ENCODE measurements around the gene MRPS11. TPM values are rescaled to one million over a fixed set of nuclear protein-coding genes. Genes with fewer than 3 reads are reported as not detected.
"Not testable (repeated sequence)": the region's sequence is repeated elsewhere in the genome, so short reads cannot be mapped to it uniquely, and the experiment has no call there.

The MRPS11 gene
- total RNA-seq, 1 donor from 2014 or later: 73.3 TPM

GRCh38 chr15:88453651-88454050 lies 13.9 kb upstream of the MRPS11 start:
- intact Hi-C loops (cut with micrococcal nuclease): no loop called here
- DNase-seq: no peak
- ATAC-seq: peak; percentile 36

GRCh38 chr15:88454236-88454635 lies 13.3 kb upstream of the MRPS11 start:
- ATAC-seq: no peak
- no peak for DNase-seq
- intact Hi-C loops (cut with micrococcal nuclease): no loop called here

GRCh38 chr15:88454867-88455810 lies 12.4 kb upstream of the MRPS11 start:
- intact Hi-C loops (cut with micrococcal nuclease): no loop called here
- ATAC-seq (peak; percentile 82), DNase-seq (peak; percentile 54)

- no peak for ATAC-seq
Observed at GRCh38 chr15:88456733-88457132, 10.8 kb upstream of the MRPS11 start.

GRCh38 chr15:88463870-88464532 lies 3.5 kb upstream of the MRPS11 start:
- intact Hi-C loops (cut with micrococcal nuclease): no loop called here
- peak; percentile 66 for ATAC-seq
- no peak for DNase-seq

More at GRCh38 chr15:88456733-88457132, 10.8 kb upstream of the MRPS11 start:
- DNase-seq: no peak
- intact Hi-C loops (cut with micrococcal nuclease): no loop called here

GRCh38 chr15:88465633-88466224 lies 1.8 kb upstream of the MRPS11 start:
- ATAC-seq: no peak
- no peak for DNase-seq
- intact Hi-C loops (cut with micrococcal nuclease): no loop called here

GRCh38 chr15:88467935-88468528 lies 524 bp downstream of the MRPS11 start:
- intact Hi-C loops (cut with micrococcal nuclease): no loop called here

GRCh38 chr15:88468721-88469120 lies 1.2 kb downstream of the MRPS11 start:
- intact Hi-C loops (cut with micrococcal nuclease); ATAC-seq; DNase-seq: not testable (repeated sequence)

More at GRCh38 chr15:88467935-88468528, 524 bp downstream of the MRPS11 start:
- no peak for ATAC-seq
- DNase-seq: no peak

GRCh38 chr15:88469321-88469720 lies 1.8 kb downstream of the MRPS11 start:
- intact Hi-C loops (cut with micrococcal nuclease): no loop called here
- DNase-seq (no peak), ATAC-seq (no peak)

- DNase-seq: no peak
- no peak for ATAC-seq
- intact Hi-C loops (cut with micrococcal nuclease): no loop called here
Observed at GRCh38 chr15:88470625-88471372, 3.3 kb downstream of the MRPS11 start.

GRCh38 chr15:88472225-88472624 lies 4.7 kb downstream of the MRPS11 start:
- no peak for DNase-seq
- no peak for ATAC-seq
- intact Hi-C loops (cut with micrococcal nuclease): no loop called here

- ATAC-seq; intact Hi-C loops (cut with micrococcal nuclease); DNase-seq: not testable (repeated sequence)
Observed at GRCh38 chr15:88473661-88474293, 6.3 kb downstream of the MRPS11 start.

GRCh38 chr15:88476635-88477060 lies 9.1 kb downstream of the MRPS11 start:
- intact Hi-C loops (cut with micrococcal nuclease): loop anchor here (2.0 kb wide), 1 partner anchor 138 kb away; no protein-coding TSS in a partner anchor
- ATAC-seq: peak; percentile 88
- DNase-seq: peak; percentile 53

GRCh38 chr15:88477126-88477525 lies 9.6 kb downstream of the MRPS11 start:
- intact Hi-C loops (cut with micrococcal nuclease): loop anchor here (2.0 kb wide), 1 partner anchor 138 kb away; no protein-coding TSS in a partner anchor
- ATAC-seq: no peak
- DNase-seq: no peak

- ATAC-seq: no peak
- DNase-seq: no peak
- intact Hi-C loops (cut with micrococcal nuclease): loop anchor here (2.0 kb wide), 1 partner anchor 137 kb away; no protein-coding TSS in a partner anchor
Observed at GRCh38 chr15:88477904-88478303, 10.4 kb downstream of the MRPS11 start.

GRCh38 chr15:88479169-88479568 lies 11.7 kb downstream of the MRPS11 start:
- ATAC-seq (no peak), DNase-seq (no peak)
- intact Hi-C loops (cut with micrococcal nuclease): no loop called here

- DNase-seq (no peak), ATAC-seq (no peak)
- intact Hi-C loops (cut with micrococcal nuclease): no loop called here
Observed at GRCh38 chr15:88480981-88481380, 13.5 kb downstream of the MRPS11 start.

- intact Hi-C loops (cut with micrococcal nuclease): no loop called here
- ATAC-seq (no peak), DNase-seq (no peak)
Observed at GRCh38 chr15:88482263-88482662, 14.8 kb downstream of the MRPS11 start.

Measured in left ventricle myocardium superior (tissue), 1 donor.